ENCODE measurements around the gene MDM1. TPM values are rescaled to one million over a fixed set of nuclear protein-coding genes. Genes with fewer than 3 reads are reported as not detected.

Gene MDM1
- total and polyA plus RNA-seq, 8 donors = 9.3 to 47.5 (median 41.5) TPM

DNA sequence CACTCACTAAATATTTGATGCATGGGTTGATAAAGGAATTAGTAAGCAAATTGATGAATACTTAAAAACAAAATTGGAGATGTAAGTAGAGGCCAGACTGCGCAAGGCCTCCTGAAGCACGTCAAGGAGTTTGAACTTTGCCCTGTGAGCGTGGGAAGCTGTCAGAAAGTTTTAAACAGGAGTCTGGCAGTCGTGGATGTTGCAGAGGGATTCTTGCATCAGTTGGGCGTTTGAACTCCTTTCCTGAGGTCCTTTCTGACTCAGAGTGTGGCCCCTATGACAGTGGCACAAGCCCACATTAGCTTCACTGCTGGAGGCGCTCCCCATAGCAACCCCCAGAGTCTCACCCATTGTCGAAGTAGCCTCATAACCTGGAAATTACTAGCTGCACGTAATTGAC lies 60.8 kb downstream of the MDM1 start:
- Histone ChIP-seq H3K9me3 (no peaks in the 10 kb centered on the region), H3K4me1 (peaks cover 0 to 9% of the 10 kb centered on the region in 2 donors), H3K27me3 (no peaks in the 10 kb centered on the region), H3K36me3 (no peaks in the 10 kb centered on the region), H3K27ac (no peak overlapping the region), H3K4me3 (no peak overlapping the region)
- DNase-seq (no peak), ATAC-seq (no peak)
- TF ChIP-seq CTCF (IDR thresholded peaks at IDR 0.05) = no peak
- intact Hi-C loops (cut with DNase I) = no loop called here

GRCh38 chr12:68270358-68270757 lies 61.8 kb downstream of the MDM1 start:
- Histone ChIP-seq H3K4me3 (no peak overlapping the region), H3K36me3 (no peaks in the 10 kb centered on the region), H3K27me3 (no peaks in the 10 kb centered on the region), H3K4me1 (peaks cover 0 to 9% of the 10 kb centered on the region in 2 donors), H3K27ac (peak overlapping the region in 1 of 2 donors; percentile 13), H3K9me3 (no peaks in the 10 kb centered on the region)
- intact Hi-C loops (cut with DNase I) = no loop called here
- ATAC-seq = no peak
- DNase-seq = no peak
- TF ChIP-seq CTCF (IDR thresholded peaks at IDR 0.05) = no peak

GRCh38 chr12:68269779-68270178 lies 62.4 kb downstream of the MDM1 start:
- DNase-seq (no peak), ATAC-seq (no peak)
- Histone ChIP-seq H3K9me3 (no peaks in the 10 kb centered on the region), H3K27me3 (no peaks in the 10 kb centered on the region), H3K27ac (peak overlapping the region in 1 of 2 donors; percentile 13), H3K36me3 (no peaks in the 10 kb centered on the region), H3K4me3 (no peak overlapping the region), H3K4me1 (peaks cover 0 to 9% of the 10 kb centered on the region in 2 donors)
- intact Hi-C loops (cut with DNase I) = no loop called here
- TF ChIP-seq CTCF (IDR thresholded peaks at IDR 0.05) = no peak

DNA sequence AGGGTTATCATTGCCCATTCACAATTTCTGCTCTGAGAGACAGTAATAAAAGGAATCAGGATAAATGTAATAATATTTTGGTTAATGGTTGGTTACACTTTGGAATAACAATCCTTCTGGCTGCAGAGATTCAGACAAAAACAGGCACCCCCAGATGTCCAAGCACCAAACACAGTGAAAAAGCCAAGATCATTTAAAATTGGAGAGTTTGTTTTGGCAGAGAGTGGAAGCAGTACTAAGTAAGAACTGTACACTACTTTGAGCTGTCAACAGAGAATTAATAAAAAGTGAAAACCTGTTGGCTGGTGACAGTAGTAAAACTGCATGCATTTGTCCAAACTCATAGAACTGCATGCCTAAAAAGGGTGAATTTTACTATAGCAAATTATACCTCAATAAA lies 63.2 kb downstream of the MDM1 start:
- no peaks in the 10 kb centered on the region for H3K36me3 ChIP-seq
- TF ChIP-seq CTCF (IDR thresholded peaks at IDR 0.05) = no peak
- H3K4me3 ChIP-seq = no peak overlapping the region
- DNase-seq (no peak), ATAC-seq (no peak)
- no peaks in the 10 kb centered on the region for H3K9me3 ChIP-seq
- H3K4me1 ChIP-seq = peaks cover 0 to 9% of the 10 kb centered on the region in 2 donors
- intact Hi-C loops (cut with DNase I) = no loop called here
- H3K27ac ChIP-seq = peak overlapping the region in 1 of 2 donors; percentile 21
- no peaks in the 10 kb centered on the region for H3K27me3 ChIP-seq

GRCh38 chr12:68267892-68268396 lies 64.2 kb downstream of the MDM1 start:
- H3K36me3 ChIP-seq = no peaks in the 10 kb centered on the region
- H3K27me3 ChIP-seq = no peaks in the 10 kb centered on the region
- peaks cover 0 to 9% of the 10 kb centered on the region in 2 donors for H3K4me1 ChIP-seq
- H3K4me3 ChIP-seq = no peak overlapping the region
- ATAC-seq (no peak), DNase-seq (no peak)
- intact Hi-C loops (cut with DNase I) = no loop called here
- peak overlapping the region in 1 of 2 donors; percentile 21 for H3K27ac ChIP-seq
- TF ChIP-seq CTCF (IDR thresholded peaks at IDR 0.05) = no peak
- no peaks in the 10 kb centered on the region for H3K9me3 ChIP-seq
